ENCODE data around the gene AVP. TPM values are rescaled to one million over a fixed set of nuclear protein-coding genes. Genes with fewer than 3 reads are reported as not detected.

AVP gene
- total RNA-seq, 2 experiments from 2014 or later, result not detected

DNA sequence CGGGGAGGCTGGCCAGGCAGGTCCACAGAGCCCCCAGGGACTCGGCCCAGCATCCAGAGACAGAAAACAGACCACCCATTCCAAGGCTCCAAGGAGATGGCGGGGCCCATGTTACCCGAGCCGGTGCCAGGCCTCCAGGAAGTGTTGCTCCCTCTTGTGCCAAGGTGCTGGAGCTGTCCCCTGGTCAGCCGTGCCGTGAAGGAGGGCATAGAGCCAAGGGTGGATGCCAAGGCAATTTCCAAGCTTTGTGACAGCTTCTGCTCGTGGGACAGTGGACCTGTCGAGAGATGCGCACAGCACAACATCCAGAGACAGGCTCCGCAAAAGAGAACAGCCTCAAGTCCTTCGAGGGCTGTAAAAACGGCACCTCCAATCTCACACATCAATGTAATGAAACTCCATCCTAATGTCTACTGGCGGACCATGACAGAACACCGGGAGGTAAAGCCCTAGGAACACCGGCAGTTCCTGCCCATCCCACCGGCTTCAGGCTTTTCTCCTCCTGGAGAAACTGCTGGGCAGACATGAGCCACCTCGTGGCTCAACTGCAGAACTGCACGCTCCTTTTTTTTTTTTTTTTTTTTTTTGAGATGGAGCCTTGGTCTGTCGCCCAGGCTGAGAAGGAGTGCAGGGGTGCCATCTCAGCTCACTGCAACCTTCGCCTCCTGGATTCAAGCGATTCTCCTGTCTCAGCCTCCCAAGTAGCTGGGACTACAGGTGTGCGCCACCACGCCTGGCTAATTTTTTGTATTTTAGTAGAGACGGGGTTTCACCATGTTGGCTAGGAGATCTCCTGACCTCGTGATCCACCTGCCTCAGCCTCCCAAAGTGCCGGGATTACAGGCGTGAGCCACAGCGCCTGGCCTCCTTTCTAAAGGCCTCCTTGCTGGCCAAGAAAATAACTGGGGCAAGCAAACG is 30.9 kb upstream of the AVP start:
- ChIA-PET POLR2A (interaction anchor here (0.6 kb wide), 1 partner anchor 63 kb away, joined by 4 read pairs; no protein-coding TSS in a partner anchor), CTCF (interaction anchor here (0.7 to 1.8 kb wide), 8 partner anchors 14 to 62 kb away, joined by 3 to 10 read pairs (median 3); no protein-coding TSS in a partner anchor)

DNA sequence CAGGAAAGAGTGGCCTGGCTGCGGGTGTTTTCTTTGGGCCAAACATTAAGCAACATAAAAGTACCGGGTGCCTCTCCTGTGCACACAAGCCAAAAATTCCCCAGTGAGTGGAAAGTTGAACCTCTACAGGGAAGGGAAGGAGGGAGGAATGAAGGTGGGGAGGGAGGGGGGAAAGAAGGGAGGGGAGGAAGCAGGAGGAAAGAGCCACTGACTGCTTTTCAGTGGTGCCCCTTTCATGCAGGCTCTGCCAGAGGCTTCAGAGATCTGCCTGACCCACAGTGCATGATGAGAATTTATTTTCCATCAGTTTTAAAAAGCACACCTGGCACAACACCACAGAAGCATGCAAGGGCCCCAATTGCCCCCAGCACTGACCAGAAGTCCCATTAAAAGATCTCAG is 27.5 kb upstream of the AVP start:
- ChIA-PET POLR2A (no interaction called here), CTCF (interaction anchor here (0.7 kb wide), 1 partner anchor 183 kb away, joined by 3 read pairs; no protein-coding TSS in a partner anchor)

DNA sequence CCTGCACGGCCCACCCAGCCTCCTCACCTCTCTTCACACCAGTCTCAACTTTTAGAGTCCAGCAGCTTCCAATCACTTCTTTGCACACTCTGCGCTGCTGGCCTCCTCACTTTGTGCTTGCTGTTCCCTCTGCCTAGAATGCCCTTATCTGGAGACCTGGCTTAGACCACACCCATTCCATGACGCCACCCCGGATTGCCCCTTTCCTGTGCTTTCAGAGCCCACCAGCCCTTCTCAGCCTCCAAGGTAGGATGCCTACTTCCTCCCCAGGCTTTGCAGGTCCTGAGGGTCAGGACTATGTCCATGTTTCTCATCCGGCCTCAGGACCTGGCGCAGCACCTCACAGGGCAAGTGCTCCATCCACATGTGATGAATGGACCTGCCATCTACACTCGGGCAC is 27.0 kb upstream of the AVP start:
- POLR2A ChIA-PET, result no interaction called here
- CTCF ChIA-PET, result no interaction called here

DNA sequence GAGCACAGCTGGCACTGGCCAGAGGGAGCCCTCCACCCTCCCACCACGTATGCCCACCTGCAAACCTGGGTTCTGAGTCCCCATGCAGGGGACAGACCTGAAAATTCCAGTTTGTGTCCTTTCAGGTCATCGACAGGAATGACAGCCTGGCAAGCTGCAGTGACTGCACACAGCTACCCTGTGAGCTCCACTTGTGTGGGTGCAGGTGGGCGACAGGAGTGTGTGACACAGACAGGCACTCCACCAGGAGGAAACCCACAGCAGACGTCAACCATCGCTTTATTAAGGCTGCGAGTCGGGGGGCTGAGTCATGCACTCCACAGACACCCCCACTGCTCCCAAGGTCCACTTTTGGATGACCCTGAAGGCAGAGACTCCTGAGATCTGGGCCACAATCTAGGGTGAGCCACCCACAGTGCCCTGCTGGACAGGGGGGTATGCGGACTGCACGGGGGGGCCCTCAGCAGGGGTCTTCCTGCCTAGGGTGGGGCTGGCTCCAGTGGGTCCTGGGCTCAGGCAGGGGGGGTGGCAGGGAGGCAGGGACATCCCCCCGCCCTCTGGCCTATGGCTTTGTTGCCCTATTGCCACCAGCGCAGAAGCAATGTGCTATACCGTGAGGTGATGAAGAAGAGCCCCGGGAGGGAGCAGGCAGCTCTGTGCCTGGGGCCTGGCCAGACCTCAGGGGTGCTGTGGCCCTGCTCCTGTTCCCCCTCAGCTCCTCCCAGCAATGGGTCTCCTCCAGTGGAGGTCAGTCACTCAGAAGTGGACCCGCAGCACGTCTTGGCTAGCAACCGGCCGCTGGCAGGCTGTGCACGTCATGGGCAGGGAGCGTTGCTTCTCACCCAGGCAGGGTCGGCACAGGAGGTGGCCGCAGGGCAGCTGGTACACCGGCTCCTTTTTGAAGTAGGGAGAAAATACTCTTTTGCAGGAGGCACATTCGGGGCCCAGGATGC is 25.1 kb upstream of the AVP start:
- ChIA-PET POLR2A (interaction anchor here (0.7 kb wide), 1 partner anchor 227 kb away, joined by 4 read pairs; no protein-coding TSS in a partner anchor), CTCF (interaction anchor here (1.1 kb wide), 1 partner anchor 56 kb away, joined by 4 read pairs; no protein-coding TSS in a partner anchor)

DNA sequence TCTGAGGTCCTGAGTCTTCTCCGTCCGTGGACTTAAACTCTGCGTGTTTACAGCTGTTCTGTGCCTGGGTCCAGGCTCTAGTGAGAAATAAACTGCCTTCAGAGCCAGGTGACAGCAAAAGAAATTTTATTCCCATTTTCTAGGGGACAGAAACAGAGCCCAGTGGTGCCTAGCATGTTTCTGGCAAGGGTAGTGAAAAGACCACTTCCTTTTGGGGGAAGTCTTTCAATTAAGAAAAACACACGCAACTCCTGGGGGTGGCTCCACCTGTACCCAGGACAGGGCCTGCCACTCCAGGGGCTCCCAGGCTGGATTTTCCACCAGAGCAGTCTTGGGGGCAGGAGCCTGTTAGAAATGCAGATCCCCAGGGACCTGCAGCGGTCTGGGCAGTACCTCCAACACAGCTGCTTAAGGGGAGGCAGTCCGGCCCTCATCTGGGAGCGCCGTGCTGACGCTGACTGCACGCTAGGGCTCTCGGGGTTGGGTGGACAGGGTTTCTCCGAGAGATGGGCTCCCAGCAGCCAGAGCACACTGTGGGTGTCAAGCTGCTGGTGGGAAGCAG is 23.0 kb upstream of the AVP start:
- POLR2A ChIA-PET, result no interaction called here
- CTCF ChIA-PET, result no interaction called here

DNA sequence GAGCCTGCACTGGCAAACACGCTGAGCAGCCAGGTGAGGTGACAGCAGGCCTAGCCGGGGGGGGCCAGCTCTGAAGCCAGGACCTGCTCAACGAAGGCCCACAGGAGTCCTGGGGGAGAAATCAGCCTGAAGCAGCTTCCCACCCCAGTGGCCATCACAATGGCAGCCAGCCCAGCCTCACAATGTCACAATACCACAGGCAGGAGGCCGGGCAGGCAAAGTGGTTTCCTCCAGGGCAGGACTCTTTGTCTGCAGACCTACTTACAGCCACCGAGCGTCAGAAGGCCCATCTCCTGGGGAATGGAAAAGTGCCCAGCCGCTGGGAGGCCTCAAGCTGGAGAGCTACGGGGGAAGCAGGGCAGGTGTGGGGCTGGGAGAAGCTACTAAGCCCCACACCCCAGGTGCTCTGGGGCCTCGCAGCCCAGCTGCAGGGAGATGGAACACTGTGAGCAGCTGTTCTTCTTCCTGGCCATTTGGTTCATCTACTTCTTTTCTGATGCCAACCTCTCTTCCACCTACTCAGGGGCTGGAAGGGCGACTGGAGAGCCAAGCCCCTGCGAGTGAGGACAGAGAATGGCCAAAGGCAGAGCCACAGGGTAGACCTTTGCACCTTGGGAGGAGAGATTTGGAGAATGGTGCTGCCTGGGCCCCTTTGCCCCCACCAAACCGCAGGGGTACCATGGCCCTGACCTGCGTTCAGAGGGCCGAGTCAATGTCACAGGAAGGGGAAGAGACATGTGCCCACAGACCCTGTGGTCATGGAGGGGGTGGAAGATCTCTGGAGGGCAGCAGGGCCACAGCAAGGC is 22.3 kb upstream of the AVP start:
- CTCF ChIA-PET, result interaction anchor here (1.0 kb wide), 1 partner anchor 53 kb away, joined by 4 read pairs; no protein-coding TSS in a partner anchor
- POLR2A ChIA-PET, result no interaction called here

DNA sequence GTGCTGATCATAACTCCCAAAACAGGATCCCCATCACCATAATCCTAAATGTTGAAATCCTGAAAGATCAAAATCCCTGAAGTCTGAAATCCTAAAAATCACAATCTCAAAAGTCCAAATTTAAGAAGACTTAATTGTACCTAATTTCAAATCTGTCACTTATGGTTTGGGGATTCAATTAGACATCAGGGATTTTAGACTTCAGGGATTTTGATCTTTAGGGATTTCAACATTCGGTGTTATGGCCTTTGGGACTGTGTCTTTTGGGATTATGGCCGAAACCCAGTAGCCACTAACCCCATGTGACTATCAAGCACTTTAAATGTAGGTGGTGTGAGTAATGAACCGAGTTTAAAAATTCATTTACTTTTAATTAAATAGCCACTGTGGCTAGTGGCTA is 21.7 kb upstream of the AVP start:
- POLR2A ChIA-PET, result no interaction called here
- CTCF ChIA-PET, result interaction anchor here (1.0 kb wide), 1 partner anchor 52 kb away, joined by 4 read pairs; no protein-coding TSS in a partner anchor

DNA sequence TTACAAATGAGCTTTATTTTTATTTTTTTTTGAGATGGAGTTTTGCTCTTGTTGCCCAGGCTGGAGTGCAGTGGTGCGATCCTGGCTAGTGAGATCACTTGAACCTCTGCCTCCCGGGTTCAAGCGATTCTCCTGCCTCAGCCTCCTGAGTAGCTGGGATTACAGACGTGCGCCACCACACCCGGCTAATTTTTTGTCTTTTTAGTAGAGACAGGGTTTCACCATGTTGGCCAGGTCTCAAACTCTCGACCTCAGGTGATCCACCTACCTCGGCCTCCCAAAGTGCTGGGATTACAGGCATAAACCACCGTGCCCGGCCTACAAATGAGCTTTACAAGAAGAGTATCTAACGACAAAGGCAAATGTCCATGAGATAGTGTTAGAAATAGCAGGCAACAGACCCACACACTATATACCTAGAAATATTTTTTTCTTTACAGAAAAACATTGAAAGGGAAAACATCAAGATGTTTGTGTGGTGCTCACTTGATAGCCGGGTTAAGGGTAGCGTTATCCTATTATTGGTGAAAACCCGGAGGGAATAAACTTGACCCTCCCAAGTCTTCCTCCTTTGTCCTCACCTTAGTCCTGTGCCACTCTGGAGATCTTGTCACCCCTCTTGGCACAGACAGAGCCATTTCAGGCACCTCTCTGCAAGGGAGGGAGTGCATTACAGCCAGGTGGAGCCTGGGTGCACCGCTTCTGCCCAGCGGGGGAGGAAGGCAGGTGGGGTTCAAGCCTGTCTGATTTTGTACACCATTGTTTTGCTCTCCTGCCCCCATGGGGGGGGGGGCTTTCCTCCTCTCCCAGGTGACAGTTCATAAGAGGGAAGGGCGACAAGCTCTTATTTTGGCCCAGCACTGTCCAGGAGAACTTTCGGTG is 21.0 kb upstream of the AVP start:
- CTCF ChIA-PET, result no interaction called here
- POLR2A ChIA-PET, result no interaction called here

DNA sequence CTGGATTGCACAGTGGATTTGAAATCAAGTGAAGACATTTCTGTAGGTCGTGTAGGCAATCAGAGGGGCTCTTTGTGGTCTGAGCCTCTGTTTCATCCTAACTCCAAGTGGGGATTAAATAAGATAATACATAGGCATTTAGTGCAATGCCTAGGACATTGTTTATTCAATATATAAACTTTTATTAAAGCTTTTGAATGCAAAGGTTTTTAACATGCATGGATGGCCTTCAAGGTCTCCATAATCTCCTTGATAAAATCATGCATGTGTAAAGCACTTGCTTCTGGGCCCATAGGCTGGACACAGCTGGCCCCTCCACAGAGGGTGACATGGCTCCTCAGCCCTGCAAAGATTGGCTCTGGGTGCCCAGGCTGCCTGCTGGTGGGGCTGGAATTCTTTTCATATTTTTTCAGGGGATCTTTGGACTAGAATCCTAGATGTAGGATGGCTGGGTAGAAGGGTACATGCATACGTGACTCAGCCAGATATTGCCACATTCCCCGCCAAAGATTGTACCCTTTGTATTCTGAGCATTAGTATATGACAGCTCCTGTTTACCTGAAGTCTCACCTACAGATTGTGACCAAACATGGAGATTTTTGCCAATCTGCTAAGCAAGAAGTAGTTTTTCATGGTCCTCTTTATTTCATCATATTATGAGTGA is 19.0 kb upstream of the AVP start:
- CTCF ChIA-PET, result interaction anchor here (1.4 kb wide), 1 partner anchor 10 kb away, joined by 4 read pairs; no protein-coding TSS in a partner anchor
- POLR2A ChIA-PET, result no interaction called here

DNA sequence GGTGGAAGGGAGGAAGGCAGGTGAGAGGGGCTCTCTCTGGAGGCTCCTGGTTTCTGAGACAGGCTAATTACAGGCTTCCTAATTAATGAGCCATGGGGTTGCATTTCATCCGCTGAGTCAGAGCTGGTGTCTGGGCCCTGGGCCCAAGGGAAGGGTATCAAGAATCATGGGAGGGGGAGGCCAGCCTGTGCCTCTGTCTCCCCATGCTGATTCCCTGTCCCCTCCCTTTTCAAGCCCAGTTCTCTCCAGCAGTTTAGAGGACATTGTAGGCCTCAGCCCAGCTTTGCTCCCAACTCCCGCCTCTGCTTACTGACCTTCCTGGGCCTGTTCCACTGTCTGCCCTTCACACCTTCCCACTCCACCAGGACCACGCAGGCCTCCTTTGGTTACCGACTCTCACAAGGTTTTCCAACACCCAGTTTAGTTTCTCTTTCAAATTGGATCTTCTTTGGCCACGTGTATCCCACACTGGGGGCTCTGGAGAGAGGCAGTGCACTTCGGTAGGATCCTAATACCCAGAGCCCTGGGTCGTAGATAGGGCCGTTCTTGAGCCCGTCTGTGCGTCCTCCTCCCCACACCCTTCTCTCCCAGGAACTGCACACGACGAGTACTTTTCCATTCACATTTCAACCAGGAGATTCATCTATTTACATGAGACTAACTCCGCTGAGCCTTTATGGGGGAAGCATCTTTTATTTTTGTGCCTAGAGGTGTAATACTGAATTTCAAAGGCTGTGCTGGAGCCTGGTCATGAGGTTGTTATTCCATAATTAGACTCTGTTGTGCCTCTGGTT is 18.2 kb upstream of the AVP start:
- CTCF ChIA-PET, result interaction anchor here (1.0 kb wide), 1 partner anchor 38 kb away, joined by 3 read pairs; no protein-coding TSS in a partner anchor
- POLR2A ChIA-PET, result interaction anchor here (0.6 to 1.1 kb wide), 2 partner anchors 11 to 26 kb away, joined by 4 to 5 read pairs; no protein-coding TSS in a partner anchor

DNA sequence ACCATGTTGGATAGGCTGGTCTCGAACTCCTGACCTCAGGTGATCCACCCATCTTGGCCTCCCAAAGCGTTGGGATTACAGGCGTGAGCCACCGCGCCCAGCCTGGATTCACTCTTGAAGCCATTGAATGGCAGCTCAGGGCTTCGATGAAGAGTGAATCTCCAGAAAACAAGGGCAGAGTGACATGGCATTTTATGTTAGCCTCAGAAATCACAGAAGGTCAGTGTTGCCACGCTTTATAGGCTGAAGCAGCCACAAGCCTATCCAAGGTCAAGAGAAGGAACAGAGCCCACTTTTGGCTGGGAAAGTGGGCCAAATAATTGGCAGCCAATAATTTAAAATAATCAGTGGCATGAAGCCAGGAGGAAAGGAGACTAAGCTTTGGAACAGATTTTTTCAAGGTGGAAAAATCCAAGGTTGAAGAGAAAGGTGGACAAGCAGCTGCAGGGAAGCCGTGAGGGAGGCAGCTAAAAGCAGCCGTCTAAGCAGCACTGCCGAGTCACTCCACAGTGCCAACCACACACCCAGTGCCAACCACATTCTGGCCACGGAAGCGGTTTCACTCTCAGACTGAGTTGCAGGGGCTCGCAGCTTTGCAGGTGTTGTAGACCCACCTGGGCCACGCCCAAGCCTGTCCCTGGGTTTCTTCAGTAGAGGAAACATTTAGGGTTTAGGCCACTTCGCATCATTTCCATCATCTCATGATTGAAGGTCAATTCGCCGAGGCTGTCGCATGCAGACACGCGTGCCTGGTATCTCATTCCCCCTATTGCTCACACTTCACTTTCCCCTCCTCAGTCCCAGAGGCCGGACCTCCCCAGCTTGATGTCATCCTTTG is 17.4 kb upstream of the AVP start:
- ChIA-PET CTCF (interaction anchor here (1.0 to 1.1 kb wide), 4 partner anchors 12 to 37 kb away, joined by 3 to 4 read pairs (median 3); no protein-coding TSS in a partner anchor), POLR2A (interaction anchor here (0.6 to 1.1 kb wide), 2 partner anchors 10 to 25 kb away, joined by 4 to 5 read pairs; no protein-coding TSS in a partner anchor)

DNA sequence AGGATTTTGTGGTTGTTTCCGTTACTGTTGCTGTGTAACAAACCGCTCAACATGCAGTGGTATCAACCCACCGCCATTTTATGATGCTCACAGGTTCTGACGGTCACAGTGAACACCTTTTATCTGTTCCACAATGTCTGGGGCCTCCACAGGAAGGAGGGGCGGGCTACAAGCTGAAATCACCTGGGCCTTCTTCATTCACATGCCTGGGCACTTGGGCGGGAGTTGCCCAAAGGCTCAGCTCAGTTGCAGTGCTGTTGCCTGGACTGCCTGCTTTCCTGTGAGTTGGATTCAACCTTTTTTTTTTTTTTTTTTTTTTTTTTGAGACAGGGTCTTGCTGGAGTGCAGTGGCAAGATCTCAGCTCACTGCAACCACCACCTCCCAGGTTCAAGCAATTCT is 16.7 kb upstream of the AVP start:
- ChIA-PET CTCF (interaction anchor here (1.0 to 1.1 kb wide), 3 partner anchors 13 to 32 kb away, joined by 3 to 4 read pairs (median 3); no protein-coding TSS in a partner anchor), POLR2A (no interaction called here)

DNA sequence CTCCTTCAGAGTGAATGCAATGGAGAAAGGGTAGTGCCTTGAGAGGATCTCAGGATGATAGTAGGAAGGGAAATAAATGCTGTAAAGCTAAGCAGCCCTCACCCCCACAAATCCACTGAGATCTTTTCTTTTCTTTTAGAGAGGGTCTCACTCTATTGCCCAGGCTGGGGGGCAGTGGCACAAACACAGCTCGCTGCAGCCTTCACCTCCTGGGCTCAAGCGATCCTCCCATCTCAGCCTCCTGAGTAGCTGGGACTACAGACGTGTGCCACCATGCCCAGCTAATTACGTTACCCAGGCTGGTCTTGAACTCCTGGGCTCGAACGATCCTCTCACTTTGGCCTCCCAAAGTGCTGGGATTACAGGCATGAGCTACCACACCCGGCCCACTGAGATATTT is 16.0 kb upstream of the AVP start:
- ChIA-PET CTCF (interaction anchor here (1.4 kb wide), 1 partner anchor 15 kb away, joined by 3 read pairs; no protein-coding TSS in a partner anchor), POLR2A (no interaction called here)

DNA sequence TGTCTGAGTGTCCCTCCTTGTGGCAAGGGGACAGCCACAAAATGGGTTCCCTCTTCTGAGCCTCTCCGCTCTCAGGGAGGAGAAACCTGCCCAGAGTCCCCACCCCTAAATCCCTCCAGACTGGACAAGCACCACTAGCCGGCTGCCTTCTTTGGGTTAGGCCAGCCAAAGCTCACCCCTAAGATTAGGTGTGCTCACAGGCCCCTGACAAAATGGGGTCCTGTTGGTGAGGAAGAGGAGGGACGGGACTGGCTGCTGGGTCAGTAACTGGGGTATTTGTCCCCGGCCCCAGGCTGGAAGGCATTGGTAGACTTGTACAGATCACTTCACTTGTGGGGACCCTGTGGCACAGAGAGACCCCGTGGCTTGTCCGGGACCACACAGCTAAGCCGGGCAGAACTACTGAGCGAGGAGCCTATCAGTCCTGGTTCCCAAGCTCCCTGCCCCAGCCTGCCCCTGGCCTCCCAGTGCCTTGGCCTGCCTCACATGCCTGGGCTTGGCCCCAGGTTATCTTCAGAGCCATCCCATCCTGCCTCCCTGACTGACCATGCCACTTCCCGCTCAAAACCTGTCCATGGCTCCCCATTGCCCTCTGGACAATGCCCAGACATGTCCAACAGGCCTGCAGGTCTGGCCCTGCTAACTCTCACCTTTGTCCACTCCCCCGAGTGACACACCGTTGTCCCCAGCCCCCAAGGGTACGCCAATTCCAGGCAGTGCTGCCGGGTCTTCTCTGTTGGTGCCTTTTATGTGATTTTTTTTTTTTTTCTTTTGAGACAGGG is 10.5 kb upstream of the AVP start:
- CTCF ChIA-PET, result interaction anchor here (0.7 kb wide), 1 partner anchor 41 kb away, joined by 4 read pairs; no protein-coding TSS in a partner anchor
- POLR2A ChIA-PET, result interaction anchor here (0.5 kb wide), 1 partner anchor 15 kb away, joined by 4 read pairs; no protein-coding TSS in a partner anchor

Data from activated CD8-positive, alpha-beta memory T cell treated with anti-CD3 and anti-CD28 coated beads for 36 hours (primary cell).